Loucy (cell line): ENCODE results near the gene CACNA1C.

Experiments
- H2AFZ ChIP-seq: fragments of 200-600 bp; sonication (generic); 2 replicates; pipeline ENCODE4 v1.6.0; 2016; ENCODE audit warnings: antibody characterized with exemption, mild to moderate bottlenecking, low read length, moderate library complexity
- H3F3A ChIP-seq: fragments of 200-600 bp; 2 replicates; pipeline ENCODE4 v1.6.0; 2016; ENCODE audit warnings: antibody characterized with exemption, low read depth, mild to moderate bottlenecking
- H3K27me3 ChIP-seq: fragments of 200-600 bp; sonication (generic); 2 replicates; pipeline ENCODE4 v1.6.1; 2014; ENCODE audit warnings: low read length, mild to moderate bottlenecking; ENCODE audit not compliant: insufficient read depth, poor library complexity, severe bottlenecking
- H3K36me3 ChIP-seq: fragments of 200-600 bp; sonication (generic); 2 replicates; pipeline ENCODE4 v1.6.1; 2016; ENCODE audit warnings: low read length; ENCODE audit not compliant: insufficient read depth
- H3K4me1 ChIP-seq: fragments of 200-600 bp; sonication (generic); 2 replicates; pipeline ENCODE4 v1.5.1; 2014; ENCODE audit warnings: low read length, mild to moderate bottlenecking; ENCODE audit not compliant: insufficient read depth, poor library complexity, severe bottlenecking
- H3K4me2 ChIP-seq: fragments of 200-600 bp; sonication (generic); 2 replicates; pipeline ENCODE4 v1.6.0; 2014; ENCODE audit warnings: antibody characterized with exemption, low read length, low read depth, mild to moderate bottlenecking; ENCODE audit not compliant: poor library complexity, severe bottlenecking
- H3K4me3 ChIP-seq: fragments of 200-600 bp; sonication (generic); 2 replicates; pipeline ENCODE4 v1.5.1; 2014; ENCODE audit warnings: low read length, mild to moderate bottlenecking, mixed read lengths; ENCODE audit not compliant: poor library complexity, severe bottlenecking
- H3K79me2 ChIP-seq: fragments of 200-600 bp; sonication (generic); 2 replicates; pipeline ENCODE4 v1.6.1; 2014; ENCODE audit warnings: low read length; ENCODE audit not compliant: insufficient read depth
- H3K9ac ChIP-seq: fragments of 200-600 bp; sonication (generic); 2 replicates; pipeline ENCODE4 v1.6.0; 2014; ENCODE audit warnings: mild to moderate bottlenecking, low read depth, low read length, moderate library complexity; ENCODE audit not compliant: poor library complexity, severe bottlenecking
- H3K9me2 ChIP-seq: fragments of 200-600 bp; sonication (generic); replicated peaks from 2 replicates; pipeline ENCODE4 v1.6.1; 2016; ENCODE audit warnings: low read depth, low read length, mixed read lengths
- H3K9me3 ChIP-seq: fragments of 200-600 bp; sonication (generic); 2 replicates; pipeline ENCODE4 v1.6.1; 2014; ENCODE audit warnings: mild to moderate bottlenecking, antibody characterized with exemption, low read length, low read depth; ENCODE audit not compliant: insufficient read depth
- H4K20me1 ChIP-seq: fragments of 200-600 bp; sonication (generic); 2 replicates; pipeline ENCODE4 v1.6.0; 2014; ENCODE audit warnings: antibody characterized with exemption, low read length, mild to moderate bottlenecking; ENCODE audit not compliant: insufficient read depth, poor library complexity, severe bottlenecking
- CTCF ChIP-seq: fragments of 200-600 bp; sonication (generic); conservative IDR thresholded peaks from 2 replicates; pipeline ENCODE4 v1.5.1; 2014; ENCODE audit warnings: mild to moderate bottlenecking, antibody characterized with exemption, low read length
- EZH2phosphoT487 ChIP-seq: fragments of 200-600 bp; IDR thresholded peaks from 2 replicates; pipeline ENCODE4 v1.6.1; 2018; ENCODE audit warnings: antibody characterized with exemption, mild to moderate bottlenecking, moderate library complexity, borderline replicate concordance

The CACNA1C gene

DNA sequence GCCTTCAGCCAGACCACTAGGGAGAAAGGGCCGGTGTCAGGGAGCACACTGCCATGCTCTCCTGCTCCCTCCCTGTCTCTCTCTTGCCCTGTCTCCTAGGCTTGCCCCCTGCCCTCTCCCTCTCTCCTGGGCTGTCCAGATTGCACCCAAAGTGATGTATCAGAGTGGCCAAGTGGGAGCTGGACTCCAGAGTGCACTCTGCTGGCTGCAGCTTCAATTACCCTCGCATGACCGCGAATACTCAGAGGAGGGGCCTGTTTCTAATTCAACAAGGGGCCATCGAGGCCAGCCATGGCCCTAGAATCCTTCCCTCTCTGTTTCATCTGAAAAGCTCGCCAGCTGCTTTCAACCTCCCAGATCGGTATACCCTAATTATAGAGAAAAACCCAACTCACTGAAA, 535.6 kb downstream of the CACNA1C start:
- no peak overlapping the region for H2AFZ ChIP-seq
- H3K4me3 ChIP-seq = no peak overlapping the region
- no peaks in the 10 kb centered on the region for H3K9me2 ChIP-seq
- H3K27me3 ChIP-seq = peaks cover 6% of the 10 kb centered on the region
- no peaks in the 10 kb centered on the region for H3K9me3 ChIP-seq
- TF ChIP-seq CTCF (no peak), EZH2phosphoT487 (no peak)
- no peaks in the 10 kb centered on the region for H3F3A ChIP-seq
- no peaks in the 10 kb centered on the region for H3K79me2 ChIP-seq
- H3K9ac ChIP-seq = no peak overlapping the region
- H3K4me2 ChIP-seq = no peak overlapping the region
- H4K20me1 ChIP-seq = no peaks in the 10 kb centered on the region
- H3K36me3 ChIP-seq = no peaks in the 10 kb centered on the region
- H3K4me1 ChIP-seq = no peaks in the 10 kb centered on the region

GRCh38 chr12:2589381-2589780, 536.6 kb downstream of the CACNA1C start:
- H3K4me2 ChIP-seq = no peak overlapping the region
- H3K4me3 ChIP-seq = no peak overlapping the region
- TF ChIP-seq CTCF = no peak
- no peak for TF ChIP-seq EZH2phosphoT487
- no peaks in the 10 kb centered on the region for H3K36me3 ChIP-seq
- no peak overlapping the region for H2AFZ ChIP-seq
- no peaks in the 10 kb centered on the region for H4K20me1 ChIP-seq
- H3K79me2 ChIP-seq = no peaks in the 10 kb centered on the region
- H3K9ac ChIP-seq = no peak overlapping the region
- H3K4me1 ChIP-seq = no peaks in the 10 kb centered on the region
- no peaks in the 10 kb centered on the region for H3K9me2 ChIP-seq
- H3K27me3 ChIP-seq = no peaks in the 10 kb centered on the region
- peaks cover 5% of the 10 kb centered on the region; the same call in 1 of the 2 replicates for H3K9me3 ChIP-seq
- no peaks in the 10 kb centered on the region for H3F3A ChIP-seq

DNA sequence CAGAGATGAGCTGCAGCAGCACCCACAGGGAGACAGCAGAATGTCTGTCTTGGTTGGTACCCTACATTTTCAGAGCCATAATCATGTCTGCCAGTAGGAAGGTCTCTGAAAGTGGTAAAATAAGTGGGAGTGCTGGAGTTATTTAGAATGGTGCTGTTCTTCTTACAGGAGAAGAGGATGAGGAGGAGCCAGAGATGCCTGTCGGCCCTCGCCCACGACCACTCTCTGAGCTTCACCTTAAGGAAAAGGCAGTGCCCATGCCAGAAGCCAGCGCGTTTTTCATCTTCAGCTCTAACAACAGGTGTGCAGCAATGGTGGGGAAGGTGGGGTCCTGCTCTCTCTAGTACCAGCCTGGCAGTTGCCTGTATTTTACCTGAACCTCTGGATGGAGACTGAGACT, 540.3 kb downstream of the CACNA1C start:
- Histone ChIP-seq H3K36me3 (no peaks in the 10 kb centered on the region), H3K9me3 (peaks cover 5% of the 10 kb centered on the region; the same call in 1 of the 2 replicates), H3F3A (no peaks in the 10 kb centered on the region), H3K79me2 (no peaks in the 10 kb centered on the region), H3K27me3 (no peaks in the 10 kb centered on the region), H3K9me2 (no peaks in the 10 kb centered on the region), H4K20me1 (no peaks in the 10 kb centered on the region), H3K4me1 (no peaks in the 10 kb centered on the region), H3K4me3 (no peak overlapping the region), H3K9ac (no peak overlapping the region), H3K4me2 (no peak overlapping the region), H2AFZ (no peak overlapping the region)
- no peak for TF ChIP-seq EZH2phosphoT487
- TF ChIP-seq CTCF = no peak
